GM12801 (cell line): ENCODE measurements around the gene SRRM3.

ENCODE experiments used
- CTCF ChIP-seq: IDR thresholded peaks from one replicate; pipeline ENCODE4 v1.5.1; 2011; ENCODE audit warnings: control low read depth; ENCODE audit not compliant: insufficient read length; ENCODE audit errors: extremely low read depth

The SRRM3 gene

DNA sequence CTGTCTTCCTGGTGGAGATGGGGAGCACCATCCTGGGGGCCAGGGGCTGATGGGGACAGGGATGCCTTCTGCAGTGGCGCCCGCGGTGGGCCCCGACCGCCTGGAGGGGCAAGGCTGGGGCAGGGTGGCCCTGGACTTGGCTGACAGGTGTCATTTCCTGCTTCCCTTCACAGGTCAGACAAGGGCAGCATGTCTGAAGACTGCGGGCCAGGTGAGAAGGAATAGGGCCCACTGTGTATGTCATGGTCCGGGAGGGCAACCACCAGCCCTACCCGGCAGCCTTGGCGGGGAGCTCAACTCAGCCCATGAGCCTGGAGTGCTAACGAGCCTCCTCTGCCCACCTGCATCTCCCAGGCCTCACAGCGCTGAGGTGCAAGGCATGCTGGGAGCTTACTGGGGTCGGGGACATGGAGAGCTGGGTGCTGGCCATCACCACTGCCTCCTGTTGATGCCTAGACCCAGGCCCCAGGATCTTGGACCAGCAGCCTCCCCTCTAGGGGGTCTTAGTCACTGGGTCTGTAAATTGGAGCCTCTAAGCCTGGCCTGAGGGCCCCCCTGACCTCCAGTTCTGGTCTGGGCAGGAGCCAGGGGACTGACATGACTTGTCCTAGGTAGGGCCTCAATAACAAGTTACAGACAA, 28.0 kb upstream of the SRRM3 start:
- TF ChIP-seq CTCF = no peak

GRCh38 chr7:76179686-76180085, 22.0 kb upstream of the SRRM3 start:
- no peak for TF ChIP-seq CTCF

- TF ChIP-seq CTCF = no peak
Observed at GRCh38 chr7:76182225-76182960, 19.3 kb upstream of the SRRM3 start.

GRCh38 chr7:76185187-76185896, 16.4 kb upstream of the SRRM3 start:
- TF ChIP-seq CTCF = no peak

DNA sequence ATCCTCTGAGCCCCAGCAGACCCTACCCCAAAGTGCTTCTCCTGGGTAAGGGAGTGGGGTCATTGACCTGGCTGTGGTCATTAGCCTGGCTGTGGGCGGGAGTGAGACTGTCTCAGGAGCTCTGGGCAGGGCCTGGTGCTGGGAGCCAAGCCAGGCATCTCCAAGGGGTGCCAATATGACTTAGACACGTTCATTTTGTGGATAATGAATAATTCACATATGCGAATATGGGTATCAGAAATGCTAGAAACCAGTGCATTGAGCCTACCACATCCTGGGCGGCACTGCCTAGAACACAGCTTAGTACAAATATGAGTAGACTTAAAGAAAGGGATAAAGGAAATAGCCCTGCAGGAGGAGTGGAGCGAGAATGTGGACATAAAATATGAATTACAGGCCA, 14.4 kb upstream of the SRRM3 start:
- no peak for TF ChIP-seq CTCF

GRCh38 chr7:76189276-76189675, 12.4 kb upstream of the SRRM3 start:
- TF ChIP-seq CTCF = no peak

- TF ChIP-seq CTCF = no peak
Observed at GRCh38 chr7:76191783-76192240, 9.9 kb upstream of the SRRM3 start.
